OCI-LY7 (cell line): Measurements from ENCODE around the gene GATAD2B.

ENCODE experiments used
- CTCF ChIP-seq: fragments of 200-600 bp; sonication (generic); conservative IDR thresholded peaks from 2 replicates; pipeline ENCODE4 v1.5.1; 2014; ENCODE audit warnings: mild to moderate bottlenecking, antibody characterized with exemption, low read length, moderate library complexity, mixed read lengths
- EZH2phosphoT487 ChIP-seq: fragments of 200-600 bp; sonication (generic); IDR thresholded peaks from 2 replicates; pipeline ENCODE4 v1.6.1; 2018; ENCODE audit warnings: low read depth, borderline replicate concordance, mild to moderate bottlenecking, mixed run types, antibody characterized with exemption, low read length, moderate library complexity, mixed read lengths

DNA sequence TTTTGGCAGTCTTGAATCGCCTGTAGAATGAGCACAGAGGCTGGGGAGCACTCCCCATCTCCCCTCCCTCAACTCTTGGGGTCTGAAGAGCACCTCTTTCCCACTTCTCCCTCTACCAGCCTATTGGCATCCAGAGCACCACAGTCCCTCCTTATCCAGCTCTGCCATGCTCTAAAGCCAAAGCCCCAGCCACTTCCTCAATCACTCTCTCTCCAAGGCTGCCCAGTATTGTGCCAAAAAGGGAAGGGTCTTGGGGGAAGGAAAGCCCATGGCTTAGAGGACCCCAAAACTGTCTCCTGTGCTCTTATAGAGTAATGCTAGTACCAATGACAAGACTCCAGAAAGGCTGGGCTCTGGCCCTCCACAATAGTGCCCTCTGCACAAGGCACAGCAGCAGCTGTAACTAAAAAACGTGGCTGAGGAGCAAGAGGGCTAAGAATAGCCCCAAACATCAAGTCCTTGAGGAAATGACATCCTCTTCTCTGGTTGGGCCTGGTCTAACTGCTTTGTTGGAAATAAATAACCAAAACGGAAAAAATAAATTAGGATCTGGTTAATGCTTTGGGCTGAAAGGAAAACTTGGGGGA is 119.2 kb downstream of the GATAD2B start:
- no peak for TF ChIP-seq CTCF
- no peak for TF ChIP-seq EZH2phosphoT487
